MCF 10A (cell line): Measurements from ENCODE around the gene CPZ. TPM values are rescaled to one million over a fixed set of nuclear protein-coding genes. Genes with fewer than 3 reads are reported as not detected.
A peak's percentile ranks its signal among the peaks of the same experiment; 100 is the strongest.
"Not testable (repeated sequence)": the region's sequence is repeated elsewhere in the genome, so short reads cannot be mapped to it uniquely, and the experiment has no call there.

Source experiments
- BruUV-seq: library from RNA; stranded (reverse); fragments of 400-500 nt; replicated peaks from 2 replicates; lab custom pipeline; 2021; lab: Mats Ljungman, UMichigan
- CTCF ChIA-PET: fragments of 300-600 bp; sonication (Branson Sonifier 250); formaldehyde crosslinking; extraction: SDS; loops from one replicate; lab custom pipeline; 2021; ENCODE audit warnings: antibody characterized with exemption, inconsistent platforms; lab: Yijun Ruan, JAX
- POLR2A ChIA-PET: fragments of 300-600, 350-650 bp; sonication (Branson Sonifier 250); formaldehyde crosslinking; extraction: SDS; loops from one replicate; lab custom pipeline; 2020; ENCODE audit warnings: antibody characterized with exemption, inconsistent platforms; lab: Yijun Ruan, JAX
- DNase-seq: peaks from one replicate; pipeline ENCODE4 v3.0.0-alpha.2; 2018; ENCODE audit not compliant: unreplicated experiment
- H3K27ac Mint-ChIP-seq: one replicate; pipeline ENCODE4 v1.8.0; 2022; ENCODE audit warnings: mild to moderate bottlenecking, low read depth, mixed read lengths; ENCODE audit not compliant: unreplicated experiment
- H3K27me3 Mint-ChIP-seq: one replicate; pipeline ENCODE4 v1.8.0; 2022; ENCODE audit warnings: mixed read lengths; ENCODE audit not compliant: insufficient read depth, unreplicated experiment
- H3K36me3 Mint-ChIP-seq: one replicate; pipeline ENCODE4 v1.8.0; 2022; ENCODE audit warnings: mild to moderate bottlenecking, moderate library complexity, mixed read lengths; ENCODE audit not compliant: insufficient read depth, unreplicated experiment
- H3K4me1 Mint-ChIP-seq: one replicate; pipeline ENCODE4 v1.8.0; 2022; ENCODE audit warnings: mixed read lengths; ENCODE audit not compliant: insufficient read depth, unreplicated experiment
- H3K4me3 Mint-ChIP-seq: one replicate; pipeline ENCODE4 v1.8.0; 2022; ENCODE audit warnings: mild to moderate bottlenecking, moderate library complexity, mixed read lengths; ENCODE audit not compliant: unreplicated experiment
- H3K9me3 Mint-ChIP-seq: one replicate; pipeline ENCODE4 v1.8.0; 2022; ENCODE audit warnings: mixed read lengths; ENCODE audit not compliant: unreplicated experiment
- intact Hi-C: fragments of 100-400 bp; cut with micrococcal nuclease; formaldehyde crosslinking; loops from 2 replicates; pipeline ENCODE4 v1.14.1; 2022
- total RNA-seq: library from RNA; stranded (reverse); gene quantifications from 2 replicates; pipeline ENCODE4 v1.2.3, GENCODE V29; 2022
- TF ChIP-seq, protein P1 (sequence below): fragments of 200-600 bp; IDR thresholded peaks from one replicate; pipeline ENCODE4 v1.8.0; 2022; ENCODE audit warnings: antibody characterized with exemption, mild to moderate bottlenecking; ENCODE audit not compliant: unreplicated experiment

CPZ gene
- total RNA-seq, 1 experiment from 2014 or later = not detected

GRCh38 chr4:8574796-8575370 lies 17.7 kb upstream of the CPZ start:
- TF ChIP-seq, protein P1, sequence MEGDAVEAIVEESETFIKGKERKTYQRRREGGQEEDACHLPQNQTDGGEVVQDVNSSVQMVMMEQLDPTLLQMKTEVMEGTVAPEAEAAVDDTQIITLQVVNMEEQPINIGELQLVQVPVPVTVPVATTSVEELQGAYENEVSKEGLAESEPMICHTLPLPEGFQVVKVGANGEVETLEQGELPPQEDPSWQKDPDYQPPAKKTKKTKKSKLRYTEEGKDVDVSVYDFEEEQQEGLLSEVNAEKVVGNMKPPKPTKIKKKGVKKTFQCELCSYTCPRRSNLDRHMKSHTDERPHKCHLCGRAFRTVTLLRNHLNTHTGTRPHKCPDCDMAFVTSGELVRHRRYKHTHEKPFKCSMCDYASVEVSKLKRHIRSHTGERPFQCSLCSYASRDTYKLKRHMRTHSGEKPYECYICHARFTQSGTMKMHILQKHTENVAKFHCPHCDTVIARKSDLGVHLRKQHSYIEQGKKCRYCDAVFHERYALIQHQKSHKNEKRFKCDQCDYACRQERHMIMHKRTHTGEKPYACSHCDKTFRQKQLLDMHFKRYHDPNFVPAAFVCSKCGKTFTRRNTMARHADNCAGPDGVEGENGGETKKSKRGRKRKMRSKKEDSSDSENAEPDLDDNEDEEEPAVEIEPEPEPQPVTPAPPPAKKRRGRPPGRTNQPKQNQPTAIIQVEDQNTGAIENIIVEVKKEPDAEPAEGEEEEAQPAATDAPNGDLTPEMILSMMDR = no peak
- Mint-ChIP-seq H3K27ac (no peak overlapping the region), H3K4me1 (no peaks in the 10 kb centered on the region), H3K36me3 (no peaks in the 10 kb centered on the region), H3K4me3 (no peak overlapping the region), H3K27me3 (peaks cover 47% of the 10 kb centered on the region), H3K9me3 (no peaks in the 10 kb centered on the region)
- no TSS peak for BruUV-seq
- ChIA-PET POLR2A (no interaction called here), CTCF (no interaction called here)
- intact Hi-C loops = no loop called here
- DNase-seq = no peak

DNA sequence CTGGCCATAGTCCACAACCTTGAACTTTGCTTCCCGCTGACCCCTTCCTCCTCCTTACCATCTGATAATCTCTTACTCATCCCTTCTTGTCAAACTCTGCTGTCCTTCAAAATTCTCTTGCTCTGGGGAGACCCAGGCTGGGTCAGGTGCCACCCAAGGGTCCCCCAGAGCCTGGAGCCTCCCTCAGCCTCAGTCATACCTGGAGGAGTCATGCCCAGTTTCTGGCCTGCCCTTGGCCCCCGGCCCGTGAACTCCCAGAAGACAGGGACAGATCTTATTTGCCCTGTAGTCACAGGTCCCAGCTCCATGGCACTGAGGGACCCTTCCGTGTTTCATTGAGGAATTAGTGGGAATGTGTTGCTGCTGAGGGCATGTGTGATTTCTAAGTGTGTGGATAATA lies 17.1 kb upstream of the CPZ start:
- no peak overlapping the region for H3K4me3 Mint-ChIP-seq
- peaks cover 53% of the 10 kb centered on the region for H3K27me3 Mint-ChIP-seq
- no peaks in the 10 kb centered on the region for H3K36me3 Mint-ChIP-seq
- intact Hi-C loops = no loop called here
- POLR2A ChIA-PET = no interaction called here
- BruUV-seq = no TSS peak
- TF ChIP-seq, protein P1 = no peak
- peak overlapping the region; percentile 46 for H3K27ac Mint-ChIP-seq
- DNase-seq = no peak
- H3K9me3 Mint-ChIP-seq = no peaks in the 10 kb centered on the region
- no peaks in the 10 kb centered on the region for H3K4me1 Mint-ChIP-seq
- CTCF ChIA-PET = no interaction called here

DNA sequence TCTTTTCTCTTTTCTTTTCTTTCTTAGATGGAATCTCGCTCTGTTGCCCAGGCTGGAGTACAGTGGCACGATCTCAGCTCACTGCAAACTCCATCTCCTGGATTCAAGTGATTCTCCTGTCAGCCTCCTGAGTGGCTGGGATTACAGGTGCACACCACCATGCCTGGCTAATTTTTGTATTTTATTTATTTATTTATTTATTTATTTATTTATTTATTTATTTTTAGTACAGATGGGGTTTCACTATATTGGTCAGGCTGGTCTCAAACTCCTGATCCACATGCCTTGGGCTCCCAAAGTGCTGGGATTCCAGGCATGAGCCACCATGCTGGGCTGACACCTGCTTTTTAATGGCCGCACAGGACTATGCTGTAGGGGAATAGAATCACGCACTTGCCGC lies 16.0 kb upstream of the CPZ start:
- CTCF ChIA-PET, BruUV-seq, POLR2A ChIA-PET, H3K4me1 Mint-ChIP-seq, DNase-seq, H3K4me3 Mint-ChIP-seq, H3K27ac Mint-ChIP-seq, H3K9me3 Mint-ChIP-seq, intact Hi-C loops, H3K36me3 Mint-ChIP-seq: not testable (repeated sequence)
- H3K27me3 Mint-ChIP-seq = peaks cover 53% of the 10 kb centered on the region

DNA sequence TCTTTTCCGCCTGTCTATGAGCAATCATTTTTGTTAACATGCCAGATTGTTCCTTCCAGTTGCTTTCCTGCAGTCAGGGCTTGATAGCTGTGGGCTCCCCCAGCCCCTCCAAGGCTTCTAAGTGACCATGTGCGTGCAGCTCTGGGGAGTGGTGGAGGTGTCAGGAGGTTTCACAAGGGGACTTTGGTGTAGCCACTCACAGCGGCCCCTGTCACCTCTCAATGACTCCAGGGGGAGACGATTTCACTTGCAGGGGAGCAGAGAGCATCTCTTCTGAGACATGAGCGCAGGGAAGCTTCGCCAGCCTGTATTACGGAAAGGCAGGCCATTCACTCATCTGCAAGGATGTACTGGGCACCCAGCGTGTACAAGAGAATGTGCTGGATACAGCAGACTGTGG lies 15.5 kb upstream of the CPZ start:
- TF ChIP-seq, protein P1 = no peak
- Mint-ChIP-seq H3K4me3 (no peak overlapping the region), H3K27ac (no peak overlapping the region), H3K9me3 (no peaks in the 10 kb centered on the region), H3K4me1 (no peaks in the 10 kb centered on the region), H3K36me3 (no peaks in the 10 kb centered on the region), H3K27me3 (peaks cover 53% of the 10 kb centered on the region)
- no peak for DNase-seq
- BruUV-seq = no TSS peak
- ChIA-PET CTCF (interaction anchor here (0.6 to 0.8 kb wide), 3 partner anchors 43 to 340 kb away, joined by 3 to 5 read pairs (median 3); no protein-coding TSS in a partner anchor), POLR2A (no interaction called here)
- intact Hi-C loops = no loop called here
